GM12878 (cell line): ENCODE results near the gene SMPX. TPM values are rescaled to one million over a fixed set of nuclear protein-coding genes. Genes with fewer than 3 reads are reported as not detected.

ENCODE experiments used
- ATAC-seq: fragments of 200-7000 bp; cut with Tn5 transposase; 3 replicates; pipeline ENCODE4 v1.9.1; 2020; ENCODE audit warnings: mild to moderate bottlenecking, moderate library complexity
- BruUV-seq: library from RNA; stranded (reverse); fragments of 400-500 nt; replicated peaks from 2 replicates; lab custom pipeline; 2021; lab: Mats Ljungman, UMichigan
- CTCF ChIA-PET: fragments of 300-600 bp; sonication (Branson Sonifier 250); formaldehyde crosslinking; extraction: SDS; loops from one replicate; lab custom pipeline; 2021; ENCODE audit warnings: inconsistent platforms; lab: Yijun Ruan, JAX
- POLR2A ChIA-PET: fragments of 350-600 bp; formaldehyde crosslinking; extraction: SDS; loops from one replicate; lab custom pipeline; 2021; ENCODE audit warnings: inconsistent platforms; lab: Charles Lee
- RAD21 ChIA-PET: fragments of 300-600 bp; sonication (Branson Sonifier 250); formaldehyde crosslinking; loops from one replicate; lab custom pipeline; 2023; ENCODE audit warnings: antibody characterized with exemption; ENCODE audit not compliant: unreplicated experiment; lab: Charles Lee
- SMC1A ChIA-PET: fragments of 300-600 bp; sonication (Branson Sonifier 250); formaldehyde crosslinking; loops from one replicate; lab custom pipeline; 2023; ENCODE audit not compliant: unreplicated experiment, uncharacterized antibody; lab: Charles Lee
- DNase-seq: peaks from one replicate; pipeline ENCODE4 v3.0.0-alpha.2; 2011; ENCODE audit warnings: low read depth, low spot score
- FAIRE-seq: peaks from 3 replicates; lab custom pipeline; 2011; peaks lifted over from hg19 to GRCh38; lab: Jason Lieb, UNC
- H2AFZ ChIP-seq: 2 replicates; pipeline ENCODE4 v1.6.0; 2011; ENCODE audit warnings: low read depth, low read length, control low read depth; ENCODE audit not compliant: control insufficient read depth
- H3K27ac ChIP-seq: 2 replicates; pipeline ENCODE4 v1.5.1; 2011; ENCODE audit warnings: control low read depth; ENCODE audit not compliant: control insufficient read depth, insufficient read depth
- H3K27me3 ChIP-seq, 2 experiments: replicated peaks in 1 of 2; 2 replicates each; pipeline versions ENCODE4 v1.6.0 to v1.6.1; 2011; ENCODE audit warnings: low read length in 1 of 2; ENCODE audit not compliant: control insufficient read depth in 2 of 2, insufficient read depth in 2 of 2
- H3K36me3 ChIP-seq, 2 experiments: 2 replicates each; pipeline ENCODE4 v1.5.1; 2011; ENCODE audit warnings: low read length in 1 of 2; ENCODE audit not compliant: control insufficient read depth in 2 of 2, insufficient read depth in 2 of 2
- H3K4me1 ChIP-seq: 2 replicates; pipeline ENCODE4 v1.6.1; 2011; ENCODE audit warnings: mild to moderate bottlenecking, low read length, moderate library complexity, mixed read lengths; ENCODE audit not compliant: control insufficient read depth, insufficient read depth
- H3K4me2 ChIP-seq: 2 replicates; pipeline ENCODE4 v1.6.0; 2011; ENCODE audit warnings: control low read depth; ENCODE audit not compliant: control insufficient read depth, insufficient read depth
- H3K4me3 ChIP-seq: fragments of 200-600 bp; sonication (generic); 2 replicates; pipeline ENCODE4 v1.5.1; 2016
- H3K79me2 ChIP-seq: 2 replicates; pipeline ENCODE4 v1.6.0; 2011; ENCODE audit warnings: low read length; ENCODE audit not compliant: control insufficient read depth, insufficient read depth
- H3K9ac ChIP-seq: 2 replicates; pipeline ENCODE4 v1.8.0; 2011; ENCODE audit warnings: low read length, control low read depth, mixed read lengths; ENCODE audit not compliant: control insufficient read depth, insufficient read depth
- H3K9me3 ChIP-seq: replicated peaks from 3 replicates; pipeline ENCODE4 v1.5.1; 2011; ENCODE audit warnings: mild to moderate bottlenecking, low read length; ENCODE audit not compliant: control insufficient read depth, insufficient read depth
- H4K20me1 ChIP-seq: 2 replicates; pipeline ENCODE4 v1.6.0; 2011; ENCODE audit not compliant: control insufficient read depth, insufficient read depth
- ESRRA ChIP-seq: IDR thresholded peaks from 2 replicates; pipeline ENCODE4 v1.6.1; 2012; ENCODE audit warnings: mild to moderate bottlenecking, low read length, improper control_type of control experiment
- IKZF1 ChIP-seq: fragments of 450-650 bp; conservative IDR thresholded peaks from 2 replicates; pipeline ENCODE4 v1.6.1; 2017; ENCODE audit warnings: antibody characterized with exemption, mild to moderate bottlenecking
- IRF4 ChIP-seq: IDR thresholded peaks from 2 replicates; pipeline ENCODE4 v1.6.1; 2011; ENCODE audit warnings: low read depth, low read length
- WGBS: methylation state at CpG from one replicate; pipeline ENCODE4 v1.1.6; 2016; ENCODE audit warnings: low lambda C conversion rate; ENCODE audit not compliant: insufficient replicate concordance, insufficient coverage; ENCODE audit errors: missing lambda C conversion rate; 5-methylcytosine and 5-hydroxymethylcytosine counted together
- in situ Hi-C: fragments of 300-500 bp; cut with MboI; formaldehyde crosslinking; loops from 9 replicates; pipeline ENCODE4 v1.14.3; 2018; ENCODE audit warnings: mixed read lengths
- intact Hi-C: fragments of 100-400 bp; cut with micrococcal nuclease; formaldehyde crosslinking; loops from one replicate; pipeline ENCODE4 v1.14.2; 2022; ENCODE audit not compliant: unreplicated experiment
- polyA plus RNA-seq, 11 experiments: library from polyadenylated mRNA; depleted of rRNA in 4 of 11; unstranded in 6 of 11; stranded (reverse) in 5 of 11; fragments of >200 nt; fragmentation: Nextera tagmentation in 4 of 11; fragmentation: Illumina TruSeq in 1 of 11; extraction: Ambion mirVana in 4 of 11; extraction: Trizol in 1 of 11; gene quantifications; 1 replicate in 1 of 11; 2 replicates in 10 of 11; pipeline versions ENCODE4 v1.2.1 to v1.2.3, GENCODE V29; 2011 to 2016; ENCODE audit warnings: inconsistent platforms in 2 of 11, missing spikeins in 2 of 11, low read depth in 1 of 11
- total RNA-seq, 4 experiments: library from RNA; depleted of rRNA in 3 of 4; stranded (reverse); fragments of >200 nt in 3 of 4; fragmentation: Illumina TruSeq in 1 of 4; extraction: Trizol in 1 of 4; gene quantifications; 2 replicates each; pipeline versions ENCODE4 v1.2.1 to v1.2.3, GENCODE V29; 2013 to 2021
- TF ChIP-seq, protein P1 (sequence below): IDR thresholded peaks from 2 replicates; pipeline ENCODE4 v1.6.1; 2012; ENCODE audit warnings: low read length, inconsistent platforms

Gene SMPX
- total and polyA plus RNA-seq, 10 of the 15 experiments (the other 5 are each of a cell fraction or from before 2014, with no cell fraction given): 0.08 to 0.09 TPM; not detected in 8

DNA sequence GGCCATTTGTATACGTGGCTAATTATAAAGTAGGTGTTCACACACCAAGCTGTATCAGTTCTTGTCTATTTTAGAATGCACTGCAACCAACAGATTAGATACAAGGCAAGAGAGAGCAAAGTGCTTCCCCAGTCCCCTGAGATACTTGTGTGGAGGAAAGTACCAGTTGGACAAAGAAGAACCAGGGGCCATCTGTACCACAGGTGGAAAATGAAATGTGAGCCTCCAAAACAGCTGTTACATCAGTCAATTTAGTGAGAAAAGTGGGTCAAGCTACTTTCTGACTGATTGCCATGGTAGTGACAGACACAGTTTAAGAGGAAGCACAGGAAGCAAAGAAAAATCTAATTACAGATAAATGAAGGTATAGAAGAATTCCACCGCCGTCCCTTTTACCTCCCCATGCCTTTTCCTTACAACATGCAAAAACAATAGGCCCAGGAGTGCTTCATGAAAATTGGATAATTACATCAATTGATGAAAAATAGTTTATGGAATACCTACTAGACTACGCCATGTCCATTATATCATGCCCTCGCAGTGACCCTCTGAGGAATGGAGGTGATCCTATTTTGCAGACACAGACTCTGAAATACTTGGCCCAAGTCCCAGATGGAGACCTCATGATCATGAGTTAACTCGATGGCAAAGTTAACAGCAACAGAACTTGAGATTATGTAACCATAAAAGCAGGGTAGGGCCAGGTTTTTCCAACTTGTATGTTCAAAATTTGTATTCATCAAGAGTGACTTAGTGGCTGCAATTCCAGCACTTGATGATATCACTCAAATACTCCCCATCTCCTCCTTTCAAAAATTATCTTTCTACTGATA, 15.8 kb downstream of the SMPX start:
- H3K36me3 ChIP-seq: no peaks in the 10 kb centered on the region
- H3K79me2 ChIP-seq: no peaks in the 10 kb centered on the region
- no peaks in the 10 kb centered on the region for H3K4me1 ChIP-seq
- ChIA-PET RAD21 (no interaction called here), POLR2A (no interaction called here), CTCF (interaction anchor here (1.0 to 1.9 kb wide), 4 partner anchors 9 to 1215 kb away, joined by 4 to 7 read pairs (median 6); no protein-coding TSS in a partner anchor), SMC1A (interaction anchor here (0.6 to 1.2 kb wide), 3 partner anchors 8 to 1210 kb away, joined by 3 read pairs; no protein-coding TSS in a partner anchor)
- TF ChIP-seq, protein P1, sequence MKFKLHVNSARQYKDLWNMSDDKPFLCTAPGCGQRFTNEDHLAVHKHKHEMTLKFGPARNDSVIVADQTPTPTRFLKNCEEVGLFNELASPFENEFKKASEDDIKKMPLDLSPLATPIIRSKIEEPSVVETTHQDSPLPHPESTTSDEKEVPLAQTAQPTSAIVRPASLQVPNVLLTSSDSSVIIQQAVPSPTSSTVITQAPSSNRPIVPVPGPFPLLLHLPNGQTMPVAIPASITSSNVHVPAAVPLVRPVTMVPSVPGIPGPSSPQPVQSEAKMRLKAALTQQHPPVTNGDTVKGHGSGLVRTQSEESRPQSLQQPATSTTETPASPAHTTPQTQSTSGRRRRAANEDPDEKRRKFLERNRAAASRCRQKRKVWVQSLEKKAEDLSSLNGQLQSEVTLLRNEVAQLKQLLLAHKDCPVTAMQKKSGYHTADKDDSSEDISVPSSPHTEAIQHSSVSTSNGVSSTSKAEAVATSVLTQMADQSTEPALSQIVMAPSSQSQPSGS: no peak
- TF ChIP-seq IKZF1: 0 out of 2 replicates have a peak, but pooled peaks have one; percentile 14
- no peak overlapping the region for H3K4me3 ChIP-seq
- ATAC-seq (peak; percentile 50), DNase-seq (no peak), FAIRE-seq (no peak)
- in situ Hi-C loops: loop anchor here (5.0 kb wide), 1 partner anchor 1225 kb away; no protein-coding TSS in a partner anchor
- no peak overlapping the region for H3K9ac ChIP-seq
- no peaks in the 10 kb centered on the region for H3K27me3 ChIP-seq
- WGBS: 47% methylated on average over 6 of the region's 6 CpGs
- H3K27ac ChIP-seq: no peak overlapping the region
- no peak overlapping the region for H3K4me2 ChIP-seq
- no peaks in the 10 kb centered on the region for H3K9me3 ChIP-seq
- H4K20me1 ChIP-seq: no peaks in the 10 kb centered on the region
- no peak overlapping the region for H2AFZ ChIP-seq
- BruUV-seq: no TSS peak
- intact Hi-C loops: no loop called here

DNA sequence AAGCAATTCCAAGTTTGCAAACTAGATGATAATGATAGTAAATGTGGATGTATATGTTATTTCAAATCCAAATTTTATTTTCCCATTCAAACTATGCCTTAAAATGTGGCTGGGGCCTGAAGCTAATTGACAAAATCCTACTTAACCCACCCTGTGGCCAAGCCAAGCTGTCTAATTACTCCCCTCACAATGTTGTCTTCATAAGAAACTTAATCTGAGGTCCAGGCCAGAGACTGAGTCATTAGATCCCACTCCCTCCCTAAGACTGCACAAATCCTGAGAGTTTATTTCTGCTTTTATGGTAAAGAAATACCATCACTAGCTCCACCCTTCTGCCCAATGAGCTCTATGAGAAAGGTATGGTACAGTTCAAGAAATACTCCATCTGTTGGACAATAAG, 16.6 kb downstream of the SMPX start:
- BruUV-seq: no TSS peak
- DNase-seq: no peak
- no peak overlapping the region for H3K4me2 ChIP-seq
- no peak overlapping the region for H3K4me3 ChIP-seq
- POLR2A ChIA-PET: no interaction called here
- H3K9ac ChIP-seq: no peak overlapping the region
- H3K4me1 ChIP-seq: no peaks in the 10 kb centered on the region
- SMC1A ChIA-PET: interaction anchor here (0.6 to 1.2 kb wide), 3 partner anchors 9 to 1210 kb away, joined by 3 read pairs; no protein-coding TSS in a partner anchor
- no peak for ATAC-seq
- no peaks in the 10 kb centered on the region for H3K27me3 ChIP-seq
- no peak overlapping the region for H2AFZ ChIP-seq
- RAD21 ChIA-PET: no interaction called here
- TF ChIP-seq ESRRA (no peak), IRF4 (no peak)
- TF ChIP-seq, all 136 proteins: peak for 0
- Histone ChIP-seq H3K9me3 (no peaks in the 10 kb centered on the region), H3K79me2 (no peaks in the 10 kb centered on the region), H3K27ac (no peak overlapping the region), H3K36me3 (no peaks in the 10 kb centered on the region), H4K20me1 (no peaks in the 10 kb centered on the region)
- CTCF ChIA-PET: interaction anchor here (1.0 to 1.9 kb wide), 4 partner anchors 10 to 1214 kb away, joined by 4 to 7 read pairs (median 6); no protein-coding TSS in a partner anchor
- intact Hi-C loops: no loop called here
- in situ Hi-C loops: loop anchor here (5.0 kb wide), 1 partner anchor 1224 kb away; no protein-coding TSS in a partner anchor
- FAIRE-seq: no peak
